ENCODE results near the gene TPBG. TPM values are rescaled to one million over a fixed set of nuclear protein-coding genes. Genes with fewer than 3 reads are reported as not detected.

TPBG gene
- total and polyA plus RNA-seq, 2 of the 4 experiments (the other 2 are of a cell fraction), result 19.7 to 71.7 TPM

DNA sequence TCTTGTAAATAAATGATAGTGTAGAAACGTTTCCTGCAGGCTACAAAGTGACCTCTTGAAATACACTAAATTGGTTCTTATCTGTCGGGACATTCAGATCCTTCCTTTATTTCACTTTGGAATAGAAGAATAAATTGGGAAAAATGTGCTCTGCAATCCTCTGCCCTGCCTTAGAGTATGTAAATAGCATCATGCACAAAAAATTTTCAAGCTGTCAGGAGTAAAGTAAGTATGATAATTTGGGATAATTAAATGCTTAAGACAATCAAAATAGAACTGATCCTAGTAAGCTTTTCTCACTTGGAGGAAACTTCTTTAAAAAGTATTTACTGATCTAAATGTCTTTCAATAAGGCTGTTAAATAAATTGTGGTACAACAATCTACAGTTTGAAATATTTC lies 3.1 kb upstream of the TPBG start:
- no peaks in the 10 kb centered on the region for H3K27me3 ChIP-seq (ENCODE audit: control insufficient read depth, insufficient read depth, low read length)
- H3K23ac ChIP-seq (ENCODE audit: low read depth, low read length), result no peak overlapping the region
- H2AFZ ChIP-seq (replicated peaks; ENCODE audit: low read length, poor library complexity), result no peak overlapping the region
- POLR2A ChIA-PET (ENCODE audit: unreplicated experiment), result no interaction called here
- H3K27ac ChIP-seq (ENCODE audit: insufficient read depth, low read length), result no peak overlapping the region
- intact Hi-C loops (cut with micrococcal nuclease) (loop anchor here (5.0 to 10.0 kb wide), 2 partner anchors 88 to 1154 kb away; partner anchors contain the start of gene PRSS35), in situ Hi-C loops (cut with MboI; ENCODE audit: low sequenced_read_pairs) (loop anchor here (25.0 kb wide), 1 partner anchor 702 kb away; the partner anchor contains the start of genes DOP1A and UBE3D), dilution Hi-C loops (cut with HindIII; ENCODE audit: low sequenced_read_pairs, unreplicated experiment) (no loop called here)
- H3K9me3 ChIP-seq (ENCODE audit: control insufficient read depth, insufficient read depth, low read length), result no peaks in the 10 kb centered on the region
- H2BK15ac ChIP-seq (ENCODE audit: low read depth, low read length), result no peak overlapping the region
- no peak overlapping the region for H3K18ac ChIP-seq (ENCODE audit: low read depth, low read length)
- H2BK5ac ChIP-seq (ENCODE audit: low read depth, low read length, poor library complexity, severe bottlenecking), result no peak overlapping the region
- no peak overlapping the region for H2AK9ac ChIP-seq (replicated peaks; ENCODE audit: low read depth, low read length, poor library complexity)
- H3K79me1 ChIP-seq (ENCODE audit: low read depth in 1 of 2, low read length in 2 of 2), result peaks cover 0 to 9% of the 10 kb centered on the region in 2 experiments; a peak in 2 of 4 replicates
- no TSS peak for BruUV-seq (replicated peaks)
- H4K20me1 ChIP-seq (ENCODE audit: insufficient read depth, low read length), result peaks cover 8% of the 10 kb centered on the region
- no peak for ATAC-seq (ENCODE audit: low read depth)
- H3K9me1 ChIP-seq (ENCODE audit: insufficient read depth, low read length), result peaks cover under 1% of the 10 kb centered on the region; the same call in 1 of the 2 replicates
- H4K8ac ChIP-seq (ENCODE audit: low read depth in 2 of 2, low read length in 2 of 2), result no peak overlapping the region
- H3K4me3 ChIP-seq (ENCODE audit: insufficient read depth, low read depth, low read length), result no peak overlapping the region
- WGBS, 2 experiments (ENCODE audit: extremely low coverage in 2 of 2, insufficient read length in 1 of 2), result no CpG with 5 or more reads among the region's 2 CpGs
- H3K56ac ChIP-seq (ENCODE audit: extremely low read depth, insufficient read depth, low read length), result no peak overlapping the region
- H4K91ac ChIP-seq (ENCODE audit: insufficient read depth, low read depth, low read length), result no peak overlapping the region
- H2BK20ac ChIP-seq (ENCODE audit: low read depth, low read length), result no peak overlapping the region
- CTCF ChIA-PET, result no interaction called here
- H3K4me1 ChIP-seq (ENCODE audit: control insufficient read depth, insufficient read depth, low read length), result peaks cover 3% of the 10 kb centered on the region
- no peak overlapping the region for H2AK5ac ChIP-seq (ENCODE audit: low read depth, low read length)
- peaks cover 3% of the 10 kb centered on the region for H3K36me3 ChIP-seq (ENCODE audit: control insufficient read depth, insufficient read depth, low read length)
- no peak overlapping the region for H3K9ac ChIP-seq (ENCODE audit: low read depth, low read length)
- no peak overlapping the region for H3K4me2 ChIP-seq (ENCODE audit: low read depth, low read length)
- TF ChIP-seq POLR2A (IDR thresholded peaks at IDR 0.05; ENCODE audit: low read depth, low read length) (no peak), RCOR1 (IDR thresholded peaks at IDR 0.05; ENCODE audit: insufficient replicate concordance, low read length) (no peak), RAD21 (IDR thresholded peaks at IDR 0.05; ENCODE audit: low read length) (no peak), CEBPB (IDR thresholded peaks at IDR 0.05; ENCODE audit: low read depth, low read length) (no peak)
- TF ChIP-seq, protein P1, sequence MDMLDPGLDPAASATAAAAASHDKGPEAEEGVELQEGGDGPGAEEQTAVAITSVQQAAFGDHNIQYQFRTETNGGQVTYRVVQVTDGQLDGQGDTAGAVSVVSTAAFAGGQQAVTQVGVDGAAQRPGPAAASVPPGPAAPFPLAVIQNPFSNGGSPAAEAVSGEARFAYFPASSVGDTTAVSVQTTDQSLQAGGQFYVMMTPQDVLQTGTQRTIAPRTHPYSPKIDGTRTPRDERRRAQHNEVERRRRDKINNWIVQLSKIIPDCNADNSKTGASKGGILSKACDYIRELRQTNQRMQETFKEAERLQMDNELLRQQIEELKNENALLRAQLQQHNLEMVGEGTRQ (IDR thresholded peaks at IDR 0.05; ENCODE audit: low read depth, low read length), result no peak
- H4K5ac ChIP-seq (ENCODE audit: low read depth, low read length), result no peak overlapping the region
- no peak overlapping the region for H2BK120ac ChIP-seq (ENCODE audit: low read depth, low read length)
- no peak for DNase-seq
- H3K14ac ChIP-seq (replicated peaks; ENCODE audit: low read depth, low read length), result no peak overlapping the region
- no peak overlapping the region for H3K4ac ChIP-seq (ENCODE audit: low read depth, low read length)
